NCI-H2029 (cell line): Measurements from ENCODE around the gene NOD1.
"Not testable (repeated sequence)": the region's sequence is repeated elsewhere in the genome, so short reads cannot be mapped to it uniquely, and the experiment has no call there.

ENCODE experiments used
- DNase-seq: peaks from one replicate; lab custom pipeline; 2025; lab: John Stamatoyannopoulos, UW

NOD1 gene

DNA sequence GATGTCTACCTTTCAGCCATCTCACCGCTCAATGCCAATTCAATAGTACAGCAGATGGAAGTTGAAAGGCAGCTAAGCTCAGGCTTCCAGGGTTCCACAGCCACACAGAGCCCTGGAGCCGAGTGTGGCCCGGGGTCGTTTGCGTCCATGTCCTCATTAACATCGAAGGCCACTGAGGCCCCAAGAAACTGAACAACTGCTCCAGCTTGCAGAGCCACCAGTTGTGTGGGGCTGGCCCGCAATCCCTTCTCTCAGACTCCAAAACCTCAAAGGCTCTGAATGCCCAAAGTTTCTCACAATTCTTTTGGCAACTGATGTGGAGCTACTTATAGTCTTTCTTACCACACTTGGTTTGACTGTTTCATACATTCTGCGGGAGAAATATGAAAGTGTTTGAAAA lies 31.1 kb downstream of the NOD1 start:
- DNase-seq = no peak

DNA sequence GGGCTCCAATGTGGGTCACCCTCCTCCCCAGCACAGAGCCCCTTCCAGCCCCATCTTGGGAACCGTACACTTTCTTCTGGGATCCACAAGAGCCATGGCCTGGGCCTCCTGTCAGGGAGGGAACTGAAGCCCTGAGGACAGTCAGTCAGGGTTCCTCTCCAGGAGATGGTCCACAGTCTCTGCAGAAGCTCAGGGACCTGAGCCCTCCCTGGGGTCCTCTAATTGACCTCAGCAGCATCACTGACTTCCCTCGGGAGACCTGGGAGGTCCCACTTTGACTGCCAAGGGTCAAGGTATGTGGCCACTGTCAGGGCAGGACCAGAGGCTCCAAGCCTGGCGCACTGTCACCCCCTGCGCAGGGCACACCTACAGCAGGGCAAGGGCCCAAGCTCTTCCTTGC lies 32.3 kb downstream of the NOD1 start:
- no peak for DNase-seq

DNA sequence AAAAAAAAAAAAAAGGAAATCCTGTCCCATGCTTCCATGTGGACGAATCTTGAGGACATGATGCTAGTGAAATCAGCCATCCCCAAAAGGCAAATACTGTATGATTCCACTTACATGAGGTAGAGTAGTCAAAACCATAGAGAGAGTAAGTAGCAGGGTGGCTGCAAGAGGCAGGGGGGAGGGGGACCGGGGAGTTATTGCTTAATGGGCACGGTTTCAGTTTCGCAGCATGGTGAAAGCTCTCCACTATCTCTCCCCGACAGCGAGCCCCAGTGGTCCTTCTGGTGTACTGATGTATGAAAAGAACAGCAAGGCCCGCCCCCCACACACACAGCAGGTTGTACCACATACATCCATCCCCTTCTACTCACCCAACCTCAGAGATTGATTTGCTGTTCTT lies 32.8 kb downstream of the NOD1 start:
- DNase-seq = peak; percentile 85

DNA sequence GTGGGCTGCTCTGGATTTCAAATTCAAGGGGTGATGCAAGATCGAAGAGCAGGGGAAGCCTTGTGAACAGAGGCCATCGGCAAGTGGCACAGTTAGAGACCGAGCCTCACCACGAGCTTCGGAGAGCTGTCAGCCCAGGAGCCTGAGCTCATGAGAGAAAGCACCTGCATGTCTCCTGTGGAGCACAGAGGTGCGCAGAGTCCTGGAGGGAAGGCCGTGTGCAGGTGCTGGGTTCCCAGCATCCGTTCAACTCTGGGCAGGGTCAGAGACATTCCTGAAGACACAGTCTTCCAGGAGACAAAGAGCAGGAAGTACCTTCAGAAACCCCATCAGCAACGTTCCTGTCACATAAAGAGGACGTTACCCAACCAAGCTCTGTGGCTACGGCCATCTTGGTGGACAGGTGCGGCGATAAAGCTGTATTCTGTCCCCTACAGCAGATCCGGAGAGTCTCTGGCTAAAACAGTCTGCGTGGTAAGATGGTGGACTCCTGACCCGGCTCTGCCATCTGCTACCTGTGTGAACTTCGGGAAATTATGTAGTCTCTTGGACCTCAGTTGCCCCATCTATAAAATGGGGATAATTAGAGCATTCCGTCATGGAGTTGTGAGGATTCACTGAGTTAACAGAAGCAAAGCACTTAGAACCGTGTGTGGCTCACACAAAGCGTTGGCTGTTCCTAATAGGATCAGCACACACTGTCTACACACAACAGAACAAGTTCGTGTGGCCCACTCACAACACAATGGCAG lies 40.6 kb downstream of the NOD1 start:
- DNase-seq = no peak

DNA sequence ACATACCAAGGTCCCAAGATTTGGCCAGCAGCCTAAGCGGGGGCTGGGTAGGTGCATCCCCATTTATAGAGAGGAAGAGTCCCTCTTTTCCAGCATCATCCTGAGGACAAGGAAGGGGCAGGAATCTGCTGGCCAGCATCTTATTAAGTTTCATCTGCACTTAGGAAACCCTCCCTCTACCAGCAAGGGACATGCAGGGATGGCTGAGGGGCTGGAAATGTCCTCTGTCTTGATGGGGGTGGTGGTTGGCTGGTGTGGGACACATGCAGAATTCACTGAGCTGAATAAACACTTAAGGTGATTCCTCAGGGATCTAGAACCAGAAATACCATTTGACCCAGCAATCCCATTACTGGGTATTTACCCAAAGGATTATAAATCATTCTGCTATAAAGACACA lies 42.1 kb downstream of the NOD1 start:
- DNase-seq = no peak

DNA sequence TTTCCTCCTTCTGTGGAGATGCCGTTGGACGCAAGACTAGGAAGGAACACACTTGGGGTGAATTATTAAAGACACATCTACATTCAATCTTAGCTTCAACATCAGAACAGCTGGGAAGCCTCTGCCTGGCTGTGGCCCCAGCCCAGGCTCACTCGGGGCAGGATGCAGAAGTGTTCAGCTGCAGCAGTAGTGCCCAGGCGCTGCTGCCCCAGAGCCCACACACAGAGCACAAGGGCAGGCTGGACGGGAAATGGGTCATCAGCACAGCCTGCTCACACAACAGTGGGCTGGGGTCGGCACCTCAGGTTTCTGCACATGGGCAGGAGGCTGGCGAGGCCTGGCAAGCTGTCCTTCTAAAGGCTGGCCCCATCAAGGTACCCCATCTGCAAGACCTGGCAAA lies 42.5 kb downstream of the NOD1 start:
- no peak for DNase-seq

DNA sequence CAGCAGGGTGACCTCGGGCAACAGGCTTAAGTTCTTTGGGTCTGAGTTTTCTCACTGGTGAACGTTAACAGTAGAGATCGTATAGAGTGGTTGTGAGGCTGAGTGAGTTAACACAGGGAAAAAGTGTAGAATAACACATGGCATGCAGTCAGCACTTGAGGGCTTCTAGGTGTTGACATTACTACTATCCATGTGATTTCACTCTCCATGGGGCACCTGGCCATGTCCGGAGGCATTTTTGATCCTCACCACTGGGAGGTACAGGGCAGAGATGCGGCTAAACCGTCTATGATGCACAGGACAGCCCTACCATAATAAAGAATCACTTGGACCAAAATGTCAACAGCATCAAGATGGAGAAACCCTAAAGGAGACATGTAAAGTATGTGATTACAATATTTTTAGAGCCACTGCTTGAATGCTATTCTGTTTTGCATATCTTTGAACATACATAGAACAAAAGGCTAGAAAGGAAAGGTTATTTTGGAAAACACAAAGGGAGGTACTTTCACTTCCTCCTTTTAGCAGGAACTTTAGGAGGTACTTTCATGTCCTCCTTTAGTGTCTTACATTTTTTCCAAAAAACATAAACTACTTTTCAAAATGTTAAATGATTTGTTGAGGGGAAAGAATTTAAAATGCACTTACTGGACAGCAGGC lies 44.3 kb downstream of the NOD1 start:
- DNase-seq = peak; percentile 63

DNA sequence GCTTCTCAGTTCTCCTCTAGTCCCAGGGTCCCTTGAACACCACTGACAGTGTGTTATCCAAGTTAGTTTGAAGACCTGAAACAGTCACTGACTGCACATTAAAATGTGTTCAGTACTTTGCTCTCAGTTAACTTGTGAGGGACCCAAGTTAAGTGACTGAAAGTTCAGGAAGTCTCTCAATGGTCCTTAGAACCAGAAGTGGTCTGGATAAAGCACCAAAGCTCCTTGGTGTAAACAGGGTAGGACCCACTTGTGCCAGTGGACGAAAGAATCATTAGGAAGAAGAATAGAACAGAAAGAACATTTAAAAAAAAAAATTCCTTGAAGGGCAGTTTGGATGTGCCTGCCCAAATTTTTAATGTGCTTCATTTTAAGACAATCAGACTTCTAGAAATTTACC lies 45.1 kb downstream of the NOD1 start:
- DNase-seq = no peak

DNA sequence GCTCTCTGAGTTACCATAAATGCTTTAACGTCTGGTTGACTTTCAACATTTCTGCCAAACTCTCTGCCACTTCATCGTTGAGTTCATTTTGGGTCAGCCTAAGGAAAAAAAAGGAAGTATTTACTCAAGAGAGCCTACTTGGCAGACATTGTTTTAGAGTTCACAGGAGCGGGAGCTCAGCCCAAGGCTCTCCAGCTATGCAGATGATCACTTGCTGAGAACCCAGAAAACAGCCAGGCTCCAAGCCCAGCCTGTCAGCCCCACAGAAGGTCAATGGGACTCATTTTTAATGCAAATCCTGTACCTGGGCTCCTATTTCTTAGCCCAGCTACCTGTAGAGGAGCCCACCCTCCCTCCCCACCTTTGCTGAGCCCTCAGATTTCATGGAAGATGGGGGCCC lies 45.5 kb downstream of the NOD1 start:
- DNase-seq = no peak

DNA sequence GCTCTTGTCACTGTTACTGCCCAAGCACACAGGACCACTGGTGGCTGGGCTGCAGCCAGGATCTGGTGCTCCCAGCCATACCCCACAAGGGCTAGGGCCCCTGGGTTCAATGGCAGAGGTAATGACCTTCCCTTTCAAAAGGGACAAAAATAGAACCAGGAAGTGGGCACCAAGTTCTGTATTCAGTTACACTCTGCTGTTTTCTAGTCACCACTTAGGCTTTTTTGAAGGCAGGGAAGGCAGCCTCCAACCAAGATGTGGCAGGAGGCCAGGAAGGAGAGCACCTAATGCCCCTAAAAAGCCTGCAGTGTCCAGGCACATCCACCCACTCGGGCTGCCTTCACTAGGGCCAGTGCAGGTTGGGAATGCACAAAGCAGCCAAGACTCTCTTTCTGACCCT lies 47.8 kb downstream of the NOD1 start:
- peak; percentile 58 for DNase-seq

DNA sequence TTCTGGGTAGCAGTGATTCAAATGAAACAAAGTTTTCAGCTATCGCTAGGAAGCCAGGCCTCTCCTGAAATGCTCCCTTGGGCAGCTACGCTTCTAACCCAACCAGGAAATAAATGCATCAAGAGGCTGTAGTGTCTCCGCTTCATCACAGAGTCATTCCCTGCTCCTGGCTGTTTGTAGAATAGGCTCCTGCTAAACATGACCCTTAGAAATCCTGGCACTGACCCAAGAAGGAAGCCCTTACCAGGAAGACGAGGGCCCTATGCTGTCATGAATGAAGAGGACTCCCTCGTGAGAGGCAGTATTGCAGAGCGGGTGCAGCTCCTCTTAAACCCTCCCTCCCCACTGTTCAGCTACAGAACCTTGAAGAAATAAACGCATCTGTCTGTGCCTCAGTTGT lies 48.3 kb downstream of the NOD1 start:
- DNase-seq = peak; percentile 97

DNA sequence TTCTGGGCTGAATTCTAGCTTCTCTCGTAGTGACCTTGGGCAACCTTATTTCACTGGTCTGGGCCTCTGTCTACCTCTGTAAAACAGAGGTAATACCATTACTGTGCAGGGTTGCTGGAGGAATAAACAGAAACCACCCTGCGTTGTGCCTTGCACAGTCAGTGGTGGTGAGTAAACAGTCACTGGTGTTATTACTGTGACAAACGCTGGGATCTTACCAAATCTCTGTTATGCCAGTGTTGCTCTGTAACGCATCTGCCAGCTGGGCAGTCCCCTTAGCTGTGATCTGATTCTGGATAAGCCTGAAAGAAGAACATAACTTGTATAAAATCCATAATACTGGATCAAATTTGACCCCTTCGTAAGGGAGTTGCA lies 49.4 kb downstream of the NOD1 start:
- no peak for DNase-seq

DNA sequence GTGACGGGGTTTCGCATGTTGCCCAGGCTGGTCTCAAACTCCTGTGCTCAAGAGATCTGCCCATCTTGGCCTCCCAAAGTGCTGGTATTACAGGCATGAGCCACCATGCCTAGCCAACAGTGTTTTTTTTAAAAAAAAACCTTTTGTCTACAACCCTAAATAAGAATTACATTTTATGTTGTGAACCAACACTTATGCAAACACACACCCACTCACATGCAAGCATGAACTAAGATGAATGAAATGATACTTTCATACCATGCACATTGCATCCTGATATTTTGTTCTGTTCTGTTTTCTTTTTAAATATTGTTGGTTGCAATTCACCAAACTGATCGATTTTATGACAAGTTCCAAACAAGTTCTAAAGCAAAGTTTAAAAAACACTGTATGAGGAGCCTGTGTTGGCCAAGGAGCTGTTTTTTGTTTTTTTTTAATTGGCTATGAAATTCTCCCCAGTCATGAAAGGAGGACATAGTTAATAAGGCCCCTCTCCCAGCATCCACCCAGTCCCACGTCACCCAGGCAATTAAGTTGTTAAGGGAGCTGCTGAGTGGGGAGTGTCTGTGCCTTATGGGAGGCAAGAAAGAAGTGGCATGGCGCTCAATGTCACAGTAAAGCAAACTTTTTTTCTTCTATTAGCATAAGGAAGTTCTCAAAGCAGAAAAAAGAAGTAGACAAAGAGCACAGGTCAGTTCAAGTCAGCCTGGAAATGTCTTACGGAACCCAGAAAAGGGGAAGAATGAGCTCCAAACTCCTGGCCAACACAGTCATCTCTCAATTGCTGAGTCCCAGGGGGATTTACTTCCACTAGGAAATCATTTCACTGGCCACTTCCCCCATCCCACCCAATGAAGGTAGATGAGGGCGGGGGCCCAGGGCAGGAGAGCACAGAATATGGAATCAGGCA lies 50.1 kb downstream of the NOD1 start:
- no peak for DNase-seq

DNA sequence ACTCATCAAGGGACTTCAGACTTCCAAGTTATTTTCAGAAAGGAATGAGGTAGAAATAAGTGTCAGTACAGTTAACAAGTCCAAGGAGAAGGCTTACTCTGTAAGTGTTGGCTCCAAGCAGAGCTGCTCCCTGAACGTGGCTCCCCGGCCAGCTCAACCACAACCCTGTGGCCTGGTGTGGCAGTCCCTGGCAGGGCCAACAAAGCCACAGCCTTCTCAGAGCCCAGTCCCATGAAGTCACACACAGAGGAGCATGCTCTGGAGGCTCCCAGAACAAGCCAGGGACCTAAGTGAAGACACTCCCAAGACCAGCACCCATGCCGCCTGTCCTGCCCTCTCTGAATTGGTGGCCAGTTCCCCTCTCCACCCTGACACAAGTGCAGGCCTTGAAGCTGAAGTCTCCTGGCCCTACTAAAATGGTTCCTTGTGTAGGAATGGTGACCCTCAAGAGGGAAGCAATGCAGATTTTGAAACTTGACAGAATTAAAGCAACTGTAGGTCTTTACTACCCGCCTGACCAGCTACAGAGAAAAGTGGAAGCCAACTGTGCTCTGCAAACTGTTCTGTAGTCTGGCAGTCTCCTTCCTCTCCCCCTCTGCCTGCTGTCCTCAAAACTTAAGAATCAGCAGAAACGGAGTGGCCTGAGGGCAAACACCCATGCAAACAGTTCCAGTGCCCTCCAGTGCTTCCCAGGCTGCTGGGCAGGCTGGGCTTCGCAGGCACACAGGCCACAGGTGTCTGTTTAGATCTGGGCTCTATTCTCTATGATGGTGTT lies 51.1 kb downstream of the NOD1 start:
- DNase-seq = no peak

DNA sequence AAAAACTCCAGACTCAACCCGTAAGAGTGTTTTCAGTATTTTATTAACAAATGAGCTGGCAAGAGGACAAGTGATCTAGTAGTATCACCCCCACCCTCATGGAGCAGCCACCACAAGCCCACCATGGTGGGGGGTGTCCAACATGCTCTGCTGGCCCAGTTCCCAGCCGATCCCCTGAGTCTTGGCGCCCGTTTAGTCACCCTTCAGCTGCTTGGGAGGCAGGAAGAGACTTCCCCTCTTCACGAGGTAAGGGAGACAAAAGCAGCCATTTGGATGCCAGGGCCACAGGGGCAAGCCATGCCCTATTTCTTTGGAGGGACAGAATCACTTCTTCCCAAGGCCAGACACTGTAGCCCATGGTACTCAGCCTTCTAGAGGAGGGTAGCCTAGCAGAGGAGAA lies 54.1 kb downstream of the NOD1 start:
- no peak for DNase-seq

DNA sequence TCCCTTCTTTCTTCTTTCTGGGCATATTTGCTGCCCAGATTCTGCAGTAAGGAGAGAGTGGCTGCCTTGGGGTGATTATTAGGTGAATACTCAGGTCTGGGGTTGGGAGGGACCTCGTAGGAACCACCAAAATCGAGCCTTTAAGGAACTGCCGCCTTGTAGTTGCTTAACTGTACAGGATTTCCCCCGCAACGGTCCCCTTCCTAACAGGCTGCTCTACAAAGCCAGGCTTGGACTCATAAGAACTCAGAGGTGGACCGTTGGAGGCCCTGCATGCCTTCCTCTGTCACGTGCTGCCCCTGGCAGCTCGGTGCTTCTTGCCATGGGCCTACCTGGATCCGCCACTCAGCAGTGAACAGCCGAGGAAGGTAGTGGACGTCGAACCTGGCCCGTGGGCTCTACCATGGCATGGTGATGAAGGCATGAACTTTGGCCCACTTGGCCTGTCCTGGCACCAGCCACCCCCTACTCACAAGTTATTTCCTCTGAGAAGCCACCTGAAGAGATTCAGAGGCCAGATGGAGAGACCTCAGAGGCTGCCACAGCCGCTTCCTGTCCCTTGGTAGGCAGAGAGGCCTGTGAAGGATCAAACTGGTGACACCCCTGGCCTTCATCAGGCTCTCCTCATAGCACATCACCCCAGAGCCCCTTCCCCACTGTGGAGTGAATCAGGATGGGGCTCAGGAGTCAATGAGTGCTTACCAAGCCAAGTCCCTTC lies 54.6 kb downstream of the NOD1 start:
- no peak for DNase-seq

DNA sequence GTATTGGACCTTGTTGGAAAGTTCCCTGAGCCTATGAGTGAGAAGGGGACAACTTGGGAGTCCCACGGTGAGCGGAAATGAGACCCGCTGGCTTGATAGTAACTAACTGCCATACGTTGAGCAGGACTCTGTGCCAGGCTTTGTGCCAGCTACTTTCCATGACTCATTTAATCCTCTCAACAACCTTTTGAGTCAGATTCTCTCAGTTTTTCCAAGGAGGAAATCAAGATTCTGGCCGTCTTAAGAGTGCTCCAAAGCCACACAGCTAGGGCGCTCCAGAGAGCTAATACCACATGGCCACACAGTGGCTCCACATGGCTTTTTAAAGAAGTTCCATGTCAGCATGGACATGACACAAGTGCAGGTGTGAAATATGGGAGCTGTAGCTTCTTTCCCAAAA lies 55.7 kb downstream of the NOD1 start:
- DNase-seq = no peak

DNA sequence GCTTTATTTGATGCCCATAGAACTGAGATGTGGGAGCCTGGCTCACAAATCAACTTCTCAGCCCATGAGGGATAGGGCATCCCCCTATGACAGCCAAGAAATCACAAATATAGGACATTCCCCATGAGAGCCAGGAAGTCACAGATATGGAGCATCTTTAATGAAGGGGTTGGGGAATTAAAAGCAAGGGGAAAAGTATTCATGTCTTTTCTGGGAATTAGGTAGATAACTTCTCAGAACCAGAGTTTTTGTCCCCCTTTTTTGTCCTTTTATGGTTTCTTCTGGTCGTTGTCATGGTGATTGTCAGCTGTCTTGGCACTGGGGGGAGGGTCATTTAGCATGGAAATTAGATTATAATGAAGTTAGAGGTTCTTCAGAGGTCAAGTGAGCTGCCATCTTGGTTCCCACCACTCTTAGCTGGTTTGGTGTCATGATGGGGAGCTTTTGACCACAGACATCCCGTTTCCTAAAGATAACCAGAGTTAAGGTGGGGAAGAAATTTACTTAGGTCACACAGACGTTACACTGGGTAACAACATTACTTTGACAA lies 56.9 kb downstream of the NOD1 start:
- no peak for DNase-seq

DNA sequence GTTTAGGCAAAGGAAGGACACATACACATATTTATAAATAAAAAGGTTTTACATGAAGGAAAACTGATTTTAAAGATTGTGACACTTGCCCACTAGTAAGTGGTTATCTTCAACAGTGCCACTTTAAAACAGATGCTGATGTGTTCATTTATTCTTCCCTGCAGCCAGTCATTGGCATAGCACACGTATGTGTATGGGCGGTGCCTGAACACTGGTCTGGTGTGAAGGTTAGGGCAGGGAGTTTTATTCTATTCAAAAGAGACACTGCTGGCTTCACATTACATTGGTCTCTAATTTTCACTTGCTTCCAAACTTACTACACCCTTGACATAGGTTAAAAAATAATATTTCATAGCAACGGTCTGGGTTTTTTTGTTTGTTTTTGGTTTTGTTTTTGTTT lies 57.9 kb downstream of the NOD1 start:
- DNase-seq = no peak

DNA sequence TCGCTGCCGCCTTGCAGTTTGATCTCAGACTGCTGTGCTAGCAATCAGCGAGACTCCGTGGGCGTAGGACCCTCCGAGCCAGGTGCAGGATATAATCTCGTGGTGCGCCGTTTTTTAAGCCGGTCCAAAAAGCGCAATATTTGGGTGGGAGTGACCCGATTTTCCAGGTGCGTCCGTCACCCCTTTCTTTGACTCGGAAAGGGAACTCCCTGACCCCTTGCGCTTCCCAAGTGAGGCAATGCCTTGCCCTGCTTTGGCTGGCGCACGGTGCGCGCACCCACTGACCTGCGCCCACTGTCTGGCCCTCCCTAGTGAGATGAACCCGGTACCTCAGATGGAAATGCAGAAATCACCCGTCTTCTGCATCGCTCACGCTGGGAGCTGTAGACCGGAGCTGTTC lies 58.5 kb downstream of the NOD1 start:
- DNase-seq = not testable (repeated sequence)

DNA sequence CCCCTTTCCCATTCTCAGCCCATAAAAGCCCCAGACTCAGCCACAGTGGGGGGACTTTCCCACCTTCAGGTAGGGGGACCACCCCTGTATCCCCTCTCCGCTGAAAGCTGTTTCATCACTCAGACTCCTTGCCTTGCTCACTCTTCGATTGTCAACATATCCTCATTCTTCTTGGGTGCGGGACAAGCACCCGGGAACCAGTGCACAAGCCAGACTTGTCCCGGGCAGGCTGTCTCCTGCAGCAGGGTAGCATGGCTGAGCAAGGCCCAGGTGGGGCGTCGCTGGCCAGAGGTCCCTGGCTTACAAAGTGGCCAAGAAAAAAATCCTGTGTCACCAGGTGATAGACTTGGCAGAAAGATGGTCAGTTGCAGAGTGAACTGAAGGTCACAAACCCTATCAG lies 64.7 kb downstream of the NOD1 start:
- DNase-seq = no peak
